ENCODE data around the gene LETMD1. TPM values are rescaled to one million over a fixed set of nuclear protein-coding genes. Genes with fewer than 3 reads are reported as not detected.

The LETMD1 gene
- total RNA-seq, 1 donor from 2014 or later: 8.6 TPM

DNA sequence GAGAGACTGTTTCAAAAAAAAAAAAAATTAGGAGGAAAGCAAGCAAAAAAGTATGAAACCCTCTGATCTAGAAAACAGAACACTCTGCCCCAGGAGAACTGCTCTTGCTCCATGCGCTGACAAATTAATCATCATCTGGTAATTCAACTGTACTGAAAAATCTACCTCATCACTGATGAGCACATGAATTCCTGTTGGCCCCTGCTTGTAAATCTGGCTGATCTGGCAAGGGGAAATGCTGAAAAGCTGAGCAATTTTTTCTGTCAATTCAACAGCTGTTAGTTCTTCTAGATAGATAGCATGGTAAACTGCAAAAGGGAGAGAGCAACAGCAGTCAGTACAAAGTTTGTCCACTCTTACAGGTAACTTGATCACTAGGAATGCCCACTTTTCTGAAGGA, 50.5 kb downstream of the LETMD1 start:
- DNase-seq (ENCODE audit: low spot score in 2 of 2): no peak
- Histone ChIP-seq H3K4me1 (no peaks in the 10 kb centered on the region), H3K9me3 (no peaks in the 10 kb centered on the region), H3K27me3 (no peaks in the 10 kb centered on the region), H3K27ac (no peak overlapping the region), H3K36me3 (peaks cover 57 to 94% of the 10 kb centered on the region in 2 donors), H3K4me3 (no peak overlapping the region)
- TF ChIP-seq, protein P1, sequence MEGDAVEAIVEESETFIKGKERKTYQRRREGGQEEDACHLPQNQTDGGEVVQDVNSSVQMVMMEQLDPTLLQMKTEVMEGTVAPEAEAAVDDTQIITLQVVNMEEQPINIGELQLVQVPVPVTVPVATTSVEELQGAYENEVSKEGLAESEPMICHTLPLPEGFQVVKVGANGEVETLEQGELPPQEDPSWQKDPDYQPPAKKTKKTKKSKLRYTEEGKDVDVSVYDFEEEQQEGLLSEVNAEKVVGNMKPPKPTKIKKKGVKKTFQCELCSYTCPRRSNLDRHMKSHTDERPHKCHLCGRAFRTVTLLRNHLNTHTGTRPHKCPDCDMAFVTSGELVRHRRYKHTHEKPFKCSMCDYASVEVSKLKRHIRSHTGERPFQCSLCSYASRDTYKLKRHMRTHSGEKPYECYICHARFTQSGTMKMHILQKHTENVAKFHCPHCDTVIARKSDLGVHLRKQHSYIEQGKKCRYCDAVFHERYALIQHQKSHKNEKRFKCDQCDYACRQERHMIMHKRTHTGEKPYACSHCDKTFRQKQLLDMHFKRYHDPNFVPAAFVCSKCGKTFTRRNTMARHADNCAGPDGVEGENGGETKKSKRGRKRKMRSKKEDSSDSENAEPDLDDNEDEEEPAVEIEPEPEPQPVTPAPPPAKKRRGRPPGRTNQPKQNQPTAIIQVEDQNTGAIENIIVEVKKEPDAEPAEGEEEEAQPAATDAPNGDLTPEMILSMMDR (IDR thresholded peaks at IDR 0.05): no peak
- intact Hi-C loops (cut with DNase I): no loop called here

DNA sequence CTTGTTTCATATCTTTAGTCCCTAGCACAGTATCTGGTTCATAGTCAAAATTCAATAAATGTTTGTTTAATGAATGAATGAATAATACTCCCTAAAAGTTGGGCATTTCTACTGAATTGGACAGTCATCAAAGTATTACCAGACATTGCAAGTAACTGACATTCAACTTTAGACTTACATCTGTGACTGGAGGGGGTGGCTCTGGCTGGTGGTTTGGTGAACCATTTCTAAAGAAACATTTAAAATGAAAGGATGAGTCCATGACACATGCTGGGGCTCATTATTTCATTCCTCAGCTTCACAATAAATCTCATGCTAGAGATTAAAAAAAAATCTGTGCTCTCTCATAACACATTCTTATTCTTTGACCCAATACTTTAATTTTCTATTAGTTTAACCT, 55.9 kb downstream of the LETMD1 start:
- H3K4me3 ChIP-seq: no peak overlapping the region
- H3K36me3 ChIP-seq: peaks cover 46 to 86% of the 10 kb centered on the region in 2 donors
- H3K27ac ChIP-seq: no peak overlapping the region
- no peaks in the 10 kb centered on the region for H3K27me3 ChIP-seq
- DNase-seq (ENCODE audit: low spot score in 2 of 2): no peak
- no peaks in the 10 kb centered on the region for H3K4me1 ChIP-seq
- TF ChIP-seq, protein P1 (IDR thresholded peaks at IDR 0.05): no peak
- H3K9me3 ChIP-seq: no peaks in the 10 kb centered on the region
- intact Hi-C loops (cut with DNase I): no loop called here

DNA sequence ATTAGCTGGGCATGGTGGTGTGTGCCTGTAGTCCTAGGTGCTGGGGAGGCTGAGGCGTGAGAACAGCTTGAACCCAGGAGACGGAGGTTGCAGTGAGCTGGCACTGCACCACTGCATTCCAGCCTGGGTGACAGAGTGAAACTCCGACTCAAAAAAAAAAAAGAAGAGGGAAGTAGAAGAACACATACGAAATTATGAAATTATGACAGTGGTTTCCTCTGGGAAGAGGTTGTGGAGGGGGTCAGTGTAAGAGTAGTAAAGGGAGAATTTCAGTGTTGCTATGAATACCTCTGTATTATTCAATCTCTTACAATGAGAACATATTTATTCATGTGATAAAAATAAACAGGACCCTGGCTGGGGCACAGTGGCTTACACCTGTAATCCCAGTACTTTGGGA, 60.0 kb downstream of the LETMD1 start:
- H3K4me1 ChIP-seq: no peaks in the 10 kb centered on the region
- TF ChIP-seq, protein P1 (IDR thresholded peaks at IDR 0.05): no peak
- peaks cover 41 to 81% of the 10 kb centered on the region in 2 donors for H3K36me3 ChIP-seq
- intact Hi-C loops (cut with DNase I): no loop called here
- no peak for DNase-seq (ENCODE audit: low spot score in 2 of 2)
- H3K9me3 ChIP-seq: no peaks in the 10 kb centered on the region
- H3K4me3 ChIP-seq: no peak overlapping the region
- H3K27ac ChIP-seq: no peak overlapping the region
- H3K27me3 ChIP-seq: no peaks in the 10 kb centered on the region

Other genes starting within 250 kb of the LETMD1 start
- gene TMPRSS12, start 205.4 kb upstream of the LETMD1 start, total RNA-seq: not detected
- not detected for gene HIGD1C, start 95.8 kb upstream of the LETMD1 start, total RNA-seq
- 21.5 TPM for gene SLC11A2, start 21.9 kb upstream of the LETMD1 start, total RNA-seq
- gene CSRNP2, start 35.3 kb downstream of the LETMD1 start, total RNA-seq: 13.6 TPM
- 3.0 TPM for gene TFCP2, start 124.8 kb downstream of the LETMD1 start, total RNA-seq
- gene POU6F1, start 169.7 kb downstream of the LETMD1 start, total RNA-seq: 24.7 TPM
- 212 TPM for gene DAZAP2, start 190.5 kb downstream of the LETMD1 start, total RNA-seq
- gene SMAGP, start 222.1 kb downstream of the LETMD1 start, total RNA-seq: 27.4 TPM